K562 (cell line): ENCODE measurements around the gene MPDU1. TPM values are rescaled to one million over a fixed set of nuclear protein-coding genes. Genes with fewer than 3 reads are reported as not detected.

Source experiments
- ATAC-seq: fragments of 200-7000 bp; cut with Tn5 transposase; 3 replicates; pipeline ENCODE4 v1.9.1; 2020; ENCODE audit warnings: moderate library complexity
- BruUV-seq: library from RNA; stranded (reverse); fragments of 400-500 nt; replicated peaks from 2 replicates; lab custom pipeline; 2021; lab: Mats Ljungman, UMichigan
- CTCF ChIA-PET: fragments of 300-600 bp; formaldehyde crosslinking; extraction: SDS; loops from one replicate; lab custom pipeline; 2021; ENCODE audit warnings: low intra/inter-chr PET ratio; lab: Yijun Ruan, JAX
- POLR2A ChIA-PET: fragments of 300-600, 350-650 bp; sonication (Branson Sonifier 250); formaldehyde crosslinking; extraction: SDS; loops from one replicate; lab custom pipeline; 2021; ENCODE audit warnings: antibody characterized with exemption, inconsistent platforms; lab: Yijun Ruan, JAX
- DNase-seq, 4 experiments: peaks; one replicate each; pipeline versions ENCODE4 v3.0.0 to v3.0.0-alpha.2; 2011 to 2018; ENCODE audit warnings: low spot score in 3 of 4, mixed read lengths in 3 of 4; ENCODE audit errors: extremely low read depth in 1 of 4
- FAIRE-seq: peaks from 2 replicates; lab custom pipeline; 2011; peaks lifted over from hg19 to GRCh38; lab: Jason Lieb, UNC
- H2AFZ ChIP-seq: 2 replicates; pipeline ENCODE4 v1.6.0; 2011; ENCODE audit warnings: low read depth, low read length, control low read depth, inconsistent platforms
- H3K27ac ChIP-seq: fragments of 200-600 bp; 3 replicates; pipeline ENCODE4 v1.8.0; 2011; ENCODE audit warnings: low read depth, mild to moderate bottlenecking, control low read depth, inconsistent platforms, low read length, moderate library complexity, mixed read lengths; ENCODE audit errors: extremely low read depth
- H3K27me3 ChIP-seq, 2 experiments: fragments of 300-600 bp in 1 of 2; 2 replicates in 1 of 2; 3 replicates in 1 of 2; pipeline versions ENCODE4 v1.6.0 to v1.8.0; 2011; ENCODE audit warnings: inconsistent platforms in 2 of 2, low read length in 2 of 2, mild to moderate bottlenecking in 1 of 2, mixed read lengths in 1 of 2, moderate library complexity in 1 of 2; ENCODE audit not compliant: control insufficient read depth in 2 of 2, insufficient read depth in 2 of 2
- H3K36me3 ChIP-seq: fragments of 300-600 bp; 3 replicates; pipeline ENCODE4 v1.8.0; 2011; ENCODE audit warnings: mild to moderate bottlenecking, low read length, inconsistent platforms; ENCODE audit not compliant: control insufficient read depth, insufficient read depth
- H3K4me1 ChIP-seq, 2 experiments: fragments of 200-600 bp in 1 of 2; replicated peaks in 1 of 2; 2 replicates in 1 of 2; 3 replicates in 1 of 2; pipeline versions ENCODE4 v1.5.1 to v1.8.0; 2011; ENCODE audit warnings: inconsistent platforms in 2 of 2, low read length in 2 of 2, mild to moderate bottlenecking in 1 of 2, mixed read lengths in 1 of 2, moderate library complexity in 1 of 2; ENCODE audit not compliant: control insufficient read depth in 2 of 2, insufficient read depth in 2 of 2
- H3K4me2 ChIP-seq: 2 replicates; pipeline ENCODE4 v1.6.1; 2011; ENCODE audit warnings: low read length, control low read depth, inconsistent platforms, mixed read lengths; ENCODE audit not compliant: insufficient read depth
- H3K4me3 ChIP-seq: fragments of 200-600 bp; sonication (generic), shearing (Covaris generic); 2 replicates; pipeline ENCODE4 v1.5.1; 2016; ENCODE audit warnings: control low read depth, inconsistent platforms
- H3K79me2 ChIP-seq: fragments of 200-600 bp; 3 replicates; pipeline ENCODE4 v1.8.0; 2011; ENCODE audit warnings: low read length, inconsistent platforms; ENCODE audit not compliant: control insufficient read depth, insufficient read depth
- H3K9ac ChIP-seq, 2 experiments: 2 replicates each; pipeline versions ENCODE4 v1.6.0 to v1.6.1; 2011; ENCODE audit warnings: low read depth in 2 of 2, low read length in 2 of 2, control low read depth in 1 of 2, inconsistent platforms in 1 of 2, mild to moderate bottlenecking in 1 of 2, mixed read lengths in 1 of 2; ENCODE audit not compliant: insufficient read depth in 1 of 2
- H3K9me1 ChIP-seq: one replicate; pipeline ENCODE4 v1.6.0; 2011; ENCODE audit warnings: inconsistent platforms, mild to moderate bottlenecking, low read length, moderate library complexity; ENCODE audit not compliant: control insufficient read depth, insufficient read depth
- H3K9me3 ChIP-seq: replicated peaks from 2 replicates; pipeline ENCODE4 v1.5.1; 2011; ENCODE audit warnings: low read depth, low read length, inconsistent platforms; ENCODE audit not compliant: control insufficient read depth, insufficient read depth
- H4K20me1 ChIP-seq: replicated peaks from 2 replicates; pipeline ENCODE4 v1.6.1; 2011; ENCODE audit warnings: low read length, inconsistent platforms, mixed read lengths; ENCODE audit not compliant: control insufficient read depth, insufficient read depth
- ARID1B ChIP-seq: fragments of 450-650 bp; IDR thresholded peaks from 2 replicates; pipeline ENCODE4 v1.6.1; 2016; ENCODE audit warnings: antibody characterized with exemption, mild to moderate bottlenecking, inconsistent platforms
- CBFA2T2 ChIP-seq: fragments of 450-650 bp; conservative IDR thresholded peaks from 2 replicates; pipeline ENCODE4 v1.6.1; 2017; ENCODE audit warnings: mild to moderate bottlenecking
- CBFA2T3 ChIP-seq: fragments of 450-650 bp; IDR thresholded peaks from 2 replicates; pipeline ENCODE4 v1.6.1; 2017
- HDAC2 ChIP-seq: fragments of 450-650 bp; IDR thresholded peaks from 2 replicates; pipeline ENCODE4 v1.6.1; 2016; ENCODE audit warnings: mild to moderate bottlenecking
- HES1 ChIP-seq: fragments of 450-650 bp; IDR thresholded peaks from 2 replicates; pipeline ENCODE4 v1.6.1; 2016; ENCODE audit warnings: low read depth, mild to moderate bottlenecking, moderate library complexity
- ILF3 ChIP-seq: fragments of 450-650 bp; IDR thresholded peaks from 2 replicates; pipeline ENCODE4 v1.6.1; 2018; ENCODE audit warnings: antibody characterized with exemption, mild to moderate bottlenecking, moderate library complexity, borderline replicate concordance
- KDM1A ChIP-seq, 2 experiments: fragments of 450-650 bp; IDR thresholded peaks; 2 replicates each; pipeline ENCODE4 v1.6.1; 2016; ENCODE audit warnings: mild to moderate bottlenecking in 2 of 2
- KLF16 ChIP-seq: IDR thresholded peaks from 2 replicates; pipeline ENCODE4 v1.6.1; 2016; ENCODE audit warnings: antibody characterized with exemption
- PML ChIP-seq: IDR thresholded peaks from 2 replicates; pipeline ENCODE4 v1.6.1; 2012; ENCODE audit warnings: low read length, inconsistent platforms
- POLR2AphosphoS5 ChIP-seq: IDR thresholded peaks from 2 replicates; pipeline ENCODE4 v1.6.1; 2011; ENCODE audit warnings: mild to moderate bottlenecking, low read depth, low read length, moderate library complexity; ENCODE audit not compliant: control insufficient read depth, insufficient read depth
- RBM15 ChIP-seq: fragments of 200-400 bp; formaldehyde crosslinking; IDR thresholded peaks from 2 replicates; pipeline ENCODE4 v1.6.1; 2018; ENCODE audit warnings: mild to moderate bottlenecking, low read length, moderate library complexity; ENCODE audit not compliant: insufficient read depth
- RCOR1 ChIP-seq, 2 experiments: IDR thresholded peaks; 2 replicates each; pipeline ENCODE4 v1.6.1; 2012; ENCODE audit warnings: low read depth in 2 of 2, low read length in 2 of 2, borderline replicate concordance in 1 of 2, improper control_type of control experiment in 1 of 2
- RERE ChIP-seq: sonication (generic); formaldehyde crosslinking; IDR thresholded peaks from 2 replicates; pipeline ENCODE4 v1.8.0; 2023; ENCODE audit warnings: missing genetic modification reagents, mild to moderate bottlenecking, borderline replicate concordance
- SAFB ChIP-seq: fragments of 200-400 bp; formaldehyde crosslinking; IDR thresholded peaks from 2 replicates; pipeline ENCODE4 v1.6.1; 2017; ENCODE audit warnings: low read depth, low read length, borderline replicate concordance
- SETDB1 ChIP-seq: IDR thresholded peaks from one replicate; pipeline ENCODE4 v1.6.1; 2012; ENCODE audit warnings: low read length, control low read depth, inconsistent platforms
- TAL1 ChIP-seq: fragments of 450-650 bp; IDR thresholded peaks from 2 replicates; pipeline ENCODE4 v1.6.1; 2016; ENCODE audit warnings: mild to moderate bottlenecking
- ZFP91 ChIP-seq: sonication (generic); formaldehyde crosslinking; IDR thresholded peaks from 2 replicates; pipeline ENCODE4 v1.8.0; 2022; ENCODE audit warnings: mild to moderate bottlenecking, missing genetic modification reagents
- WGBS: fragments of 100-300 bp; shearing (Covaris generic); methylation state at CpG from one replicate; pipeline ENCODE4 v1.1.6; 2016; ENCODE audit warnings: low coverage, mixed read lengths; ENCODE audit not compliant: insufficient coverage; ENCODE audit errors: missing lambda C conversion rate; 5-methylcytosine and 5-hydroxymethylcytosine counted together
- in situ Hi-C: fragments of 300-500 bp; cut with MboI; formaldehyde crosslinking; loops from 4 replicates; pipeline ENCODE4 v1.15.0; 2018; ENCODE audit warnings: inconsistent platforms, mixed read lengths
- intact Hi-C: fragments of 100-400 bp; cut with micrococcal nuclease; formaldehyde crosslinking; loops from 2 replicates; pipeline ENCODE4 v1.14.2; 2022
- polyA plus RNA-seq, 8 experiments: library from polyadenylated mRNA; depleted of rRNA in 4 of 8; stranded (reverse) in 5 of 8; unstranded in 3 of 8; fragments of >200 nt; fragmentation: Nextera tagmentation in 2 of 8; fragmentation: Illumina TruSeq in 1 of 8; extraction: Ambion mirVana in 2 of 8; extraction: Trizol in 1 of 8; gene quantifications; 2 replicates each; pipeline versions ENCODE4 v1.2.1 to v1.2.3, GENCODE V29; 2011 to 2014; ENCODE audit warnings: inconsistent platforms in 1 of 8, missing spikeins in 1 of 8
- total RNA-seq, 7 experiments: library from RNA; depleted of rRNA in 6 of 7; stranded (reverse); fragments of >200 nt in 6 of 7; fragmentation: Illumina TruSeq in 2 of 7; extraction: Trizol in 2 of 7; gene quantifications; 2 replicates each; pipeline versions ENCODE4 v1.2.1 to v1.2.3, GENCODE V29; 2011 to 2021; ENCODE audit warnings: low replicate concordance in 1 of 7

MPDU1 gene
- total and polyA plus RNA-seq, 9 of the 15 experiments (the other 6 are each of a cell fraction or from before 2014, with no cell fraction given) = 4.9 to 179 (median 77.1) TPM

GRCh38 chr17:7626956-7627249 lies 43.3 kb downstream of the MPDU1 start:
- no peak overlapping the region for H2AFZ ChIP-seq
- H3K4me1 ChIP-seq = peaks cover 0 to 17% of the 10 kb centered on the region in 2 experiments; a peak in 4 of 5 replicates
- peak overlapping the region; percentile 77 for H3K4me2 ChIP-seq
- intact Hi-C loops (no loop called here), in situ Hi-C loops (no loop called here)
- peak overlapping the region; percentile 51 for H3K4me3 ChIP-seq
- H3K9ac ChIP-seq = peak overlapping the region in 1 of 2 experiments; percentile 92; a peak in 2 of 4 replicates
- no peak for FAIRE-seq
- 0% methylated on average over 3 of the region's 6 CpGs for WGBS
- no peak for DNase-seq
- no peak overlapping the region for H3K27ac ChIP-seq
- H3K9me1 ChIP-seq = no peaks in the 10 kb centered on the region
- H3K27me3 ChIP-seq = no peaks in the 10 kb centered on the region
- no peaks in the 10 kb centered on the region for H3K9me3 ChIP-seq
- no peaks in the 10 kb centered on the region for H3K79me2 ChIP-seq
- H3K36me3 ChIP-seq = no peaks in the 10 kb centered on the region
- ChIA-PET CTCF (no interaction called here), POLR2A (interaction anchor here (0.7 to 3.5 kb wide), 5 partner anchors 9 to 60 kb away, joined by 3 to 38 read pairs (median 5); partner anchors contain the start of genes FXR2, TP53 and WRAP53)
- no peaks in the 10 kb centered on the region for H4K20me1 ChIP-seq
- no TSS peak for BruUV-seq
- ATAC-seq = no peak
- TF ChIP-seq ARID1B (0 out of 2 replicates have a peak, but pooled peaks have one; percentile 39), RCOR1 (IDR thresholded peaks at IDR 0.05; ENCODE audit: borderline replicate concordance in 1 of 2, low read depth in 2 of 2, low read length in 2 of 2) (peak; percentile 75 to 99), CBFA2T2 (peak; percentile 68), SAFB (no peak), TAL1 (peak; percentile 55), ZFP91 (CRISPR knock-in tag) (no peak), KLF16 (peak; percentile 39; the same call in 1 of the 2 replicates), CBFA2T3 (peak; percentile 83), RBM15 (no peak), HDAC2 (peak; percentile 57; the same call in 1 of the 2 replicates), KDM1A (IDR thresholded peaks at IDR 0.05) (peak; percentile 98), RERE (CRISPR knock-in tag) (no peak), HES1 (no peak), PML (0 out of 2 replicates have a peak, but pooled peaks have one; percentile 26), ILF3 (no peak), SETDB1 (no peak), POLR2AphosphoS5 (peak; percentile 42; the same call in 1 of the 2 replicates)
